HG02623 (cell line): Measurements from ENCODE around the gene CDC42.

ENCODE experiments used
- ATAC-seq: cut with Tn5 transposase; IDR thresholded peaks from one replicate; pipeline ENCODE4 v1.9.1; 2021; ENCODE audit warnings: moderate library complexity; ENCODE audit not compliant: unreplicated experiment

CDC42 gene

GRCh38 chr1:22105611-22106207, 53.2 kb downstream of the CDC42 start:
- ATAC-seq = no peak

- no peak for ATAC-seq
These were observed 54.6 kb downstream of the CDC42 start for GRCh38 chr1:22107126-22107525.

GRCh38 chr1:22108339-22109105, 56.0 kb downstream of the CDC42 start:
- no peak for ATAC-seq

DNA sequence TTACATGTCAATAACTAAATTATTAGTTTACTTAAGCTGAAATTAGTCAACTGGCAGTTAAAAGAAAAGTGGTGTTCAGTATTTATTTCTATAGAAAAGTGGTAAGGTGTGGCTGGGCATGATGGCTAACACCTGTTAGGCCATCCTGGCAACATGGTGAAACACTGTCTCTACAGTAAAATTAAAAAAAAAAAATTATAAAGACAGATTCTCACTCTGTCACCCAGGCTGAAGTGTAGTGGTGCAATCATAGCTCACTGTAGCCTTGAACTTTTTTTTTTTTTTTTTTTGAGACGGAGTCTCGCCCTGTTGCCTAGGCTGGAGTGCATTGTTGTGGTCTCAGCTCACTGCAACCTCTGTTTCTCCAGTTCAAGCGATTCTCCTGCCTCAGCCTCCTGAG, 57.5 kb downstream of the CDC42 start:
- no peak for ATAC-seq

- no peak for ATAC-seq
These were observed 58.6 kb downstream of the CDC42 start for GRCh38 chr1:22111115-22111514.

- ATAC-seq = no peak
These were observed 59.1 kb downstream of the CDC42 start for GRCh38 chr1:22111620-22112019.

- no peak for ATAC-seq
These were observed 60.0 kb downstream of the CDC42 start for GRCh38 chr1:22112554-22112953.

DNA sequence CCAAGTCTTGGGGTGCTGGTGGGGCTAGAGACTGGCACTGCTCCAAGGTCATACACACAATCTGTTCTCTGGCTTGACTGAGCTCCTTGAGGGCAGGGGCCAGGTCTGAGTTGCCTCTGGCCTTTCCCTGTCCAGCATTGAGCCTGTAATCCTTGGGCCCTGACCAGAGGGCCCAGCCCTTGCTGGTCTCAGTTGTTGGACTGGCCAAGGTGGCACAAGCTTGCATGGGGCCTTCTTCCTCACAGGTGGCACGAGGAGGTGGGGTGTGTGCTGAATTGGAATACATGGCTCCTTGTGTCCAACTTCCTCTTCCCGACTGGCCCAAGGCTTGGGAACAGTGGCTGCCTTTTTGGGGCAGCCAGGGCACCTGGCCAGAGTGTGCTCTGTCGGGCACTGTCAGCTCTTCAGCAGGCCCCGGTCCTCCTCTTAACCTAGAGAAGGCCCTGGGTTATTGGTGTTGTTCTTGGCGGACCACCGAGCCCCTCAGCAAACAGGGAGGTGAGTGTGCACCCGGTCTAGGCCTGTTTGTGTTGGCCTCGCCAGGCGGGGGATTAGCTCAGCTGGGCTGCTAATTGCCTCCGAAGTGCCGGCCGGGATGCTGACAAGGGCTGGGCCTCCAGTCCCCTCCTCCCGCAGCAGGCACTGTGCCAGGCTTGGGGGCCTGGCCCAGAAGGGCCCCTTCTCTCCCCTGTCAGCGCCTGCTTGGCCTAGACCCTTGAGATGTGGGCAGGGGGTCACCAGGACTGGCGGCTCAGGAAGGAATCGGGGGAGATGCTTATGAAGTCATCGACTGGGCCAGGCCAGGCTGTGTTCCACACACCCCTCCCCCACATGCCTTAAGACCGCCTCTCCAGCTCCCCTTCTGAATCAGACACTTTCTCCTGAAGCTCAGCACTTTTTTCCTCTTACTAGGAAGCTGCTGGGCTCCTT, 61.8 kb downstream of the CDC42 start:
- ATAC-seq = no peak

DNA sequence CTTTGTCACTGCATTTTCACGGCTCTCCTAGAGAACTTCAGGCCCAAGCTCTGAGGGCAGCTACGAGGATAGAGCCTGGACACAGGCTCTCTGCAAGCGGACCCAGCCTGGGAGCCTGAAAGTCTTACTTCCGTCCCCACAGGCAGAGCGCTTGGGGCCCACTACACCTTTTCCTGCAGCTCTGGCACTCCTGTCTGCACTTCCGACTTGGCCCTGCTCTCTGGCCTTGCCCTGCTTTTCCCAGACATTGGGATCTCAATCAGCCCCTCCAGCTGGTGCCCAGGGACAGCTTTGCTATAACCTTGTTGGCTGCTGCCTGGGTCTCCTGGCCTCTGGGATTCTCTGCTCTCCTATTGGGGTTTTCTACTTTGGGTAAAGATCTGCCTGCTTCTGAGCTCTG, 62.8 kb downstream of the CDC42 start:
- no peak for ATAC-seq

DNA sequence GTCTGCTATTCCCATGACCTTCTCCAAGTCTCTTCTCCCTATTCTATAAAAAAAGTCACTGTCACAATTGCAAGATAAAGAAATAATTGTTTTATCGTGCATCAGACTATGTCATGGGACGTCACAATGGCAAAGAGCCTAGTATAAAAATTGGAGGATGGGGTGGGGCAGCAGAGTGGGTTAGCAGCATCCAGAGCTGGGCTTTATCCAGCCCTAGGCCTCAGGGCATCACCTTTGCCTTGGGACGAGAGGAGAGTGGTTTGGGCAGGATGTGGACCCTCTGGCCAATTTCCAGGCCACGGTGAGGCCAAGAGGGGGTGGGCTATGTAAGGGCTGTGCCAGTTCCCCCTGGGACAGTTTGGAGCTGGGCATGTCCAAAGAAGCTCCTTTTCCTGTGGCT, 64.7 kb downstream of the CDC42 start:
- no peak for ATAC-seq

DNA sequence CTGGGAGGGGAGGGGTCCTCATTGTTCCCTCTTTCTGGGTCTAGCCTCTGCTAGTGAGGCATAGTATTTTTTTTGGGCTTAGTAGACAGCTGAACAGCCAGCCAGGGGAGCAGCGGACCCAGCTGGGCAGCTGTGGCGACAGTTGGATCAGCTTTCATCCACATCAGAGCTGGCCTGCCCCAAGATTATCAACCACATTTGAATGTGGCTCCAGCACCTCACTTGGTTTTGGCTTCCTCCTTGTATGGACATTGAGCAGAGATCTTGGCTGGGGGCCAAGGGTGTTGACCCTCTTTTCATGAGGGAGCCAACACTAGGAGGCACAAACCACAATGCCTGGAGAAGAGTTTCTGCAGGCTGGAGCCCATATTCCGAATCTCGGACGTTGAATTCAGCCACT, 65.3 kb downstream of the CDC42 start:
- no peak for ATAC-seq

GRCh38 chr1:22118291-22118992, 65.9 kb downstream of the CDC42 start:
- no peak for ATAC-seq

DNA sequence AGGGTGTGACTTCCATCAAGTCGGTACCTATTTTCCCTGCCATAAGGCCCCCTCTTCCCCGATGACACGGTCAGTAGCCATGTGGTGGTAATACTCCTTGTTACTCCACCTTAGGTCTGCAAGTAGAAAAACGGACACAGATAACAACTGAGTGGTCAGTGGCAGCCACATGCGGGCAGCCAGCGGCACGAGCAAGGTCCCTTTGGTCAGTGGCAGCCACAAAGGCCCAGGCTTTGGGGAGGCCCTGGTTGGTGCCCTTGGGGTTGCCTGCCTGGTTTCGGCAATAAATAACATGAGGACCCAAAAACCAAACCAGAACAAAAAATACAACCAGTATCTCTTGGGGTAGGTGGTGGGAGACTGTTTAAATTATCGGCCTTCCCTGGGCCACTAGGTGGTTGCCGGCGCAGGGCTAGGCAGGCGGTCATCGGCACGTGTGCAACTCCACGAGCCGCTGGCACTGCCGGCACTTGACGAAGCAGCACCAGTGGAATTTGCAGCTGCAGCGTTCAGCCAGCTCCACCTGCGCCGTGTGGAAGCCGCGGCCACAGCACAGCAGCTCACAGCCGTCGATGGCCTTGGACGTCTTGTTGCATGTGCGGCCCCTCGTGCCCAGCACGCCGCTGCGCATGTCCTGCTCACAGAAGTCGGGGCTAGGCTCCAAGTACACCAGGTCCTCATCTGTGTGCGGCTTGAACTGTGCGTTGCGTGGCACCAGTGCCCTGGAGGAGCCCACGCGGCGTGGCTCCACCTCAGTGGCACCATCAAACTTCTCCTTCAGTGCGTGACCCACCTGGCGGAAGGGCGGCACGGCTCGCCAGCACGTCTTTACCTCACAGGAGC, 67.3 kb downstream of the CDC42 start:
- ATAC-seq = no peak

DNA sequence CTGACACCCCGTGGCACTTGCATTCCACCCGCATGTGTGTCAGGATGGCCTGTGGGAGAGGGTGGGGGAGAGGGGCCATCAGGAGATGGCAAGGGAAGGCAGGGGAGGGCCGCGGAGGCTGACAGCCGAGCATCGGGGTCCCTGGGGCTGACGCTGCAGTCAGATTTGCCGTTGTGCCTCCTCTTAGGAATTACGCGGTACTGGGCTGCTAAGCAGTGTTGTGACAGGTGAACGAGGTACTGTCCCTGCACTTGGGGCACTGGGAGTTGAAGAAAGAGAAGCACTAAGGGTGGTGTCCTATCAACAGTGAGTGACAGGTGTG, 67.9 kb downstream of the CDC42 start:
- ATAC-seq = no peak

DNA sequence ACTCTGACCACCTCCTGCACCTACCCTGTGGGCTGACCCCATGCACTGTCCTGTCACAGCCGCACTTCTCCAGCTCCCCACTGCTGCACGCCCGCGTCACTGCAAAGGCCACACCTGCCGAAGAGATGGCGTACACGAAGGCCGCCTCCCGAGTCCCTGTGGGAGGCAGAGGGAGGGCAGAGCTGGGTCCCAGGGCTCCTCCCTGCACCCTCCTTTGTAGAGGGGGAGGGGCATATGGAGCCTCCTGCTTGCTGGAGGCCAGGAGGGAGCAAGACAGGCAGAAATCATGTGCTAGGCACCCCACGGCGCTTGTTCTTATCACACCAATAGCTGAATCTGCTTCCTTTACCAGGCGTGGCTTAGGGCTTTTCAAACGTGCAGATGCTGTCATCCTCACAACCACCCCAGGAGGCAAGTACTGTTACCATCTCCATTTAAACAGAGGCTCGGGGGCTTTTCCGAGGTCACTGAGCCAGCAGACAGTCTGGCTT, 69.0 kb downstream of the CDC42 start:
- ATAC-seq = no peak

DNA sequence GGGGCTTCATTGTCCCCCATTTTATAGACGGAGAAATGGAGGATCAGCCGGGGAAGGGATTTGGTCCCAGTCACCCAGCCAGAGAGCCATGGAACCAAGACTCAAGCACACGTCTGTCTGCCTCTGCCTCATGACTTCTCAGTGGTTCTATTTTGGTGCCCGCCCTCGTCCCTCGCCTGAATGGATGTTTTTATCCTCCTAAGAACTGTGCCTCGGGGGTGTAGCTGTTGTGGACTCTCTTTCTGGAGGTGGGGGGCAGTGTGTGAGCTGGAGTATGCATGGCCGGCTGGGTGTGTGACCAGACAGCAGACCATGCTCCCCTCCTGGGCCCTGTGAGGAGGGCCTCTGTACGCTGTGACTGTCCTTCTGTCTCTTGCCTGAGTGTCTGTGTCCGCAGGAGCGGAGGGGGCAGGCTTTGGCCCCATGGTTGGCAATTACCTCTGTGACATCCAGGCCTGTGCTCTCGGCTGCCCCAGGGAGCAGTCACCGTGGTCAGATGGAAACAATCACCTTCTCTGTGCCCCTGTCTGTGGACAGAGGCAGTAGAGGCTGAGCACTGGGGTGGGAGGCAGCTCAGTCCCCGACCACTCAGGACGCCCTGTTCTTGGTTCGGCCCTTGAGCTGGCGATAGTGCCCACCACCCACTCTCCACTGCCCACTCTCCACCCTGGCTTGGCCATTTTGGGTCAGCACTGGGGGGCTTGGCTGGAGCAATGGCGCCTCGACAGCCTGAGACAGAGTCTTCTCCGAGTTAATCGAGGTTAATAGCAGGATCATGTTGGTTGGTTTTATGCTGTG, 70.0 kb downstream of the CDC42 start:
- ATAC-seq = no peak

DNA sequence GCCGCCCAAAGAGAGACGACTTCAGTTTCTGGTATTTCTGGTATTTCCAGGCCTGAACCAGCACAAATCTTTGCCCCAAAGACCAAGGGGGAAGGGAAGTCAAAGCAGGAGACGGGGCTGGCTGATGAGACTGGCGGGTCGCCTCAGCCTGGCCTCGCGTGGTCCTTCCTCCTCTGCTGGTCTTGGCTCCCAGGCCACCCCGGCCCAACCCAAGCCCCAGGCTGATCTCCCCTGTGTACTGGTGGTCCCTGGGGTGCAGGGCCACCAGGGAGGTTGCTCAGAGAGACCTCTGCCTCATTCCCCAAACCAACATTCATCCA, 70.5 kb downstream of the CDC42 start:
- no peak for ATAC-seq

DNA sequence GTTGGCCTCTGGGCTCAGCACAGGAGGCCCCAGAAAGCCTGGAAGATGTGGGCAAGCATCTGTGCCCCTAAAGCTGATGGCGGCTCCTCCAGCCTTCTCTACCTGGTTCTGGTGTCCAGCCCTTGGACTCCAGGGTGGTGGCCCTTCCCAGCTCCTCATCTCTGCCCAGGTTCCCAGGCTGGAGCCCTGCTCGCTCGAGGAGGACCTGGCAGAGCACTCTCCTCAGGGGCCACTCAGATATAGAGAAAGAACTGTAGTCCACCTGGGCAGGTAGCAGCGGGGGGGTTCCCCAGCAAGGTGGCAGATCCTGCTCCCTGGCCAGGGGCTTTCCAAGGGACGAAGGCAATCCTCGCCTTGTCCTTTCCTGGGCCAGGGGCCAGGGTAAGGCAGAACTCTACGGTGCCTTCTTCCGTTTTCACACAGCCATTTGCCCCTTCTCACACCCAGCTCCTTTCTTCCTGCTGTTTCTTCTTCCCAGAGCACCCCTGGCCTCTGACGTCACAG, 71.4 kb downstream of the CDC42 start:
- no peak for ATAC-seq

- ATAC-seq = no peak
These were observed 72.2 kb downstream of the CDC42 start for GRCh38 chr1:22124592-22125229.
